Cardiac muscle cell (in vitro differentiated cells and primary cell): ENCODE measurements around the gene RING1. TPM values are rescaled to one million over a fixed set of nuclear protein-coding genes. Genes with fewer than 3 reads are reported as not detected.

Experiments used
- DNase-seq, 2 donors: peaks; one replicate each; pipeline versions ENCODE4 v3.0.0 to v3.0.0-alpha.2; 2010 to 2017; ENCODE audit warnings: low read depth in 1 of 2, low spot score in 1 of 2
- H3K27ac ChIP-seq: fragments of 200-600 bp; sonication (generic); 2 replicates; pipeline ENCODE4 v1.5.1; 2016
- H3K27me3 ChIP-seq: fragments of 200-600 bp; sonication (generic); 2 replicates; pipeline ENCODE4 v1.6.0; 2016; ENCODE audit warnings: control low read depth
- H3K36me3 ChIP-seq: fragments of 200-600 bp; sonication (generic); 2 replicates; pipeline ENCODE4 v1.5.1; 2016; ENCODE audit warnings: control low read depth
- H3K4me1 ChIP-seq: fragments of 200-600 bp; sonication (generic); 2 replicates; pipeline ENCODE4 v1.8.1; 2017; ENCODE audit warnings: low read depth, mild to moderate bottlenecking, mixed run types
- H3K4me3 ChIP-seq: fragments of 200-600 bp; sonication (generic); 2 replicates; pipeline ENCODE4 v1.5.1; 2016; ENCODE audit warnings: mild to moderate bottlenecking
- H3K9me3 ChIP-seq: fragments of 200-600 bp; sonication (generic); 2 replicates; pipeline ENCODE4 v1.5.1; 2017; ENCODE audit warnings: low read depth, mild to moderate bottlenecking, control low read depth
- polyA plus RNA-seq: library from polyadenylated mRNA; unstranded; fragments of >200 nt; fragmentation: Nextera tagmentation; extraction: Ambion mirVana; gene quantifications from 2 replicates; pipeline ENCODE4 v1.2.1, GENCODE V29; 2016
- total RNA-seq: library from RNA; depleted of rRNA; stranded (reverse); fragments of >200 nt; gene quantifications from 2 replicates; pipeline ENCODE4 v1.2.3, GENCODE V29; 2016
- TF ChIP-seq, protein P1 (sequence below): IDR thresholded peaks from 2 replicates; pipeline ENCODE4 v1.5.1; 2012; ENCODE audit warnings: low read depth, mild to moderate bottlenecking, low read length

The RING1 gene
- total and polyA plus RNA-seq, 2 experiments from 2014 or later, result 37.0 to 42.1 TPM

DNA sequence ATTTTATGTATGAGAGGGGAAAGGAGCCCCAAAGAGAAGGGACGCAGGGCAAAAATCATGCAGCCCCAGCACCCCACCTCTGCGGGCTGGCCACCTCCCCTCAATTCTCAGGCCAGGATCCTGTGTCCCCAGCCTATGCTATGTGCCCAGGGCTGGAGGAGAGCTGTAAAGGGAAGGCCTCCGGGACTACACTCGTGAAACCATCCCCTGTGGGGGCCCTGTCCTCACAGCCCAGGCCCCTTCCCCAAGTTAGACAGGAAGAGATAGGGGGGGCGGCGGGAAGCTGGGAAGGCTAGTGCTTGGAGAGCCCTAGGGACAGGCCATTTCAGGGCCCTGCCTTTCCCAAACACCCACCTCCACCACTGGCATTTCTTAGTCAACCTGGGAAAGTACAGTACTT lies 14.7 kb upstream of the RING1 start:
- Histone ChIP-seq H3K36me3 (no peaks in the 10 kb centered on the region), H3K27me3 (no peaks in the 10 kb centered on the region), H3K4me1 (peaks cover 41% of the 10 kb centered on the region), H3K27ac (no peak overlapping the region), H3K9me3 (no peaks in the 10 kb centered on the region), H3K4me3 (no peak overlapping the region)
- TF ChIP-seq, protein P1, sequence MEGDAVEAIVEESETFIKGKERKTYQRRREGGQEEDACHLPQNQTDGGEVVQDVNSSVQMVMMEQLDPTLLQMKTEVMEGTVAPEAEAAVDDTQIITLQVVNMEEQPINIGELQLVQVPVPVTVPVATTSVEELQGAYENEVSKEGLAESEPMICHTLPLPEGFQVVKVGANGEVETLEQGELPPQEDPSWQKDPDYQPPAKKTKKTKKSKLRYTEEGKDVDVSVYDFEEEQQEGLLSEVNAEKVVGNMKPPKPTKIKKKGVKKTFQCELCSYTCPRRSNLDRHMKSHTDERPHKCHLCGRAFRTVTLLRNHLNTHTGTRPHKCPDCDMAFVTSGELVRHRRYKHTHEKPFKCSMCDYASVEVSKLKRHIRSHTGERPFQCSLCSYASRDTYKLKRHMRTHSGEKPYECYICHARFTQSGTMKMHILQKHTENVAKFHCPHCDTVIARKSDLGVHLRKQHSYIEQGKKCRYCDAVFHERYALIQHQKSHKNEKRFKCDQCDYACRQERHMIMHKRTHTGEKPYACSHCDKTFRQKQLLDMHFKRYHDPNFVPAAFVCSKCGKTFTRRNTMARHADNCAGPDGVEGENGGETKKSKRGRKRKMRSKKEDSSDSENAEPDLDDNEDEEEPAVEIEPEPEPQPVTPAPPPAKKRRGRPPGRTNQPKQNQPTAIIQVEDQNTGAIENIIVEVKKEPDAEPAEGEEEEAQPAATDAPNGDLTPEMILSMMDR, result no peak
- DNase-seq, result no peak

DNA sequence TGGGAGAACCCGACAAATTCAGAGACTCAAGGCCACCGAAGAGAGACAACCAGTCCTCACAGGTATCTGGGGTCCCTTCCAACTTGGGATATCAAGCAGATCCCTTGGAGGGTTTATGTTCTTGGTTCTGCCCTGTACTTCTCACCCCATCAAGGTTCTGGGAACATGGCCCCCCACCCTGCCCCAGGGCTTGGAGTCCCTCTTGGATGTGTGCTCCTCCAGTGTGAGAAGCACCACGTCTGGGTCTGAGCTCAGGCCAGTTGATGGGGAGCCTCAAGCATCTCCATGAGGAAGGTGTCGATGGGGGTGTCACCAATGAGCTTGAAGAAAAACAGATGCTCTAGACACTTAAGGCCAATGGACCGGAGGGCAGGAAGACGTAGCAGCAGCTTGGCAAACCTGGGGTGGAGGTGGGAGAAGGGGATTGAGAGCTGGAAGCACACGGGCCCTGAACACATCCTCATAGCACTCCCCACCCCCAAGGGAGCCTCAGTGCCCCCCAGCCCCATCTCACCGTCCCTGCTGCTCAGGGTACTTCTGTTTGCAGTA lies 13.8 kb upstream of the RING1 start:
- Histone ChIP-seq H3K4me3 (no peak overlapping the region), H3K27me3 (no peaks in the 10 kb centered on the region), H3K4me1 (peaks cover 41% of the 10 kb centered on the region), H3K9me3 (no peaks in the 10 kb centered on the region), H3K27ac (no peak overlapping the region), H3K36me3 (no peaks in the 10 kb centered on the region)
- peak in 1 of 2 donors; percentile 68 for DNase-seq
- TF ChIP-seq, protein P1, result no peak

DNA sequence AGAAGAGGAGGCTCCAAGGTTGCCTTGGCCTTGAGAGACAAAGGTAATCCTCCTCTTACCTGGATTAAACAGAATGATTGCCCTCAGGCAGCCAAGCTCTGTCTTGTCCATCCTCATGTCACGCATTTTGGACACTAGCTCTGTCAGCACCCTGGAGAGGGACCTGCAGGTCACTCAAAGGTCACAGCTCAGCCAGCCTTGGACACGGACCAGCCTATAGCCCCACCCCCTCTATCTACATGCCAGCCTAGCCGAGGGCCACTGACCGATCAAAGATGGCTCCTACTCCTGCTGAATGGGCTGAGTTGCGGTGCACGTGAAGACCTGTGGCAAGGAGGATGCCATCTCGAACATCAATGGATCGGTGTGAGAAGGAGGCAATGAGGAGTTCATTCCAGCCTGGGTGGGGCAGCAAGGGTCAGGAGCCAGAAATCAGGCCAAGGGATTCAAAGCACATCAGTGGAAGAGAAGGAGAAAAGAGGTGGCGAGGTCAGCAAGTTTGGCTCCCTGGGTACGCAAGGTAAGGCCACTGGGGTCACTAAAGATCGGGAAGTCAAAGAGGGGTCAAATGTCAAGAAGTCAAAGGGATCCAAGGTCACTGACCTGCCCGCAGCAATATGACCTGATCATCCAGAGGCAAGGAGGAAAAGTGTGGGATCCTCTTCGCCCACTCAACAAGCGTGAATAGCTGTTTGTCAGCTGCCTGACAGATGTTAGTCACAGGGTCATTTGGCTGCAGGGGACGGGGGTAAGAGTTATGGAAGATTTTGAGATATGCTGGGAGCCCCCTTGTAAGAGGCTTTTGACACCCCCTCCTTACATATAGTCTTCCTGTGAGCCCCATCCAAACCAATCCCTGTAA lies 12.8 kb upstream of the RING1 start:
- peak in 1 of 2 donors; percentile 78 for DNase-seq
- Histone ChIP-seq H3K27me3 (no peaks in the 10 kb centered on the region), H3K9me3 (no peaks in the 10 kb centered on the region), H3K4me3 (no peak overlapping the region), H3K36me3 (no peaks in the 10 kb centered on the region), H3K27ac (no peak overlapping the region), H3K4me1 (peaks cover 41% of the 10 kb centered on the region)
- TF ChIP-seq, protein P1, result no peak

DNA sequence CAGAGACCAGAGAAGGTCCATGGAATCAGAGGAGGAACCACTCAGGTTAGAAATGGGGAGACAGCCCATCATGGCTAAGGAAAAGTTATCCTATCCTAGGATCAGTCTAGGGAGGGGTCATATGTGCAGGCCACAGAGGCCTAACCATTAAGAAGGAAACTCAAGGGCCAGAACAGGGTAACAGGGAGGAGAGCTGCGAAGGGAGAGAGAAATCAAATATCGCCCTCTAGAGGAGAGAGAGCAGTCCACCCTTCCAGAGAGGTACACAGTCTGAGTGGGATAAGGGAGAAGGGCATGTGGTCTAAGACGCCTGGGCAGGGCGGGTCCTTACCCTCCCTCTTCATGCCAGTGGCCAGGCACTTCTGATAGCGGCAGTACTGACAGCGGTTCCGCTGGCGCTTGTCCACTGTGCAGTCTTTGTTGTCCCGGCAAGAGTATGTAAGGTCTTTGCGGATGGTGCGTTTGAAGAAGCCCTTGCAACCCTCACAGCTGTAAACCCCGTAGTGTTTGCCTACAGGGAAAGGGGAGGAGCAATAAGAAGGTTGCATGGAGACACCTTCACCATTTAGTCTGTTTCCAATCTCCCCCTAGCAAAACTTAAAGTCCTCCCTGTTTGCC lies 10.8 kb upstream of the RING1 start:
- TF ChIP-seq, protein P1, result peak; percentile 79
- DNase-seq, result peak; percentile 82
- H3K36me3 ChIP-seq, result peaks cover 8% of the 10 kb centered on the region

DNA sequence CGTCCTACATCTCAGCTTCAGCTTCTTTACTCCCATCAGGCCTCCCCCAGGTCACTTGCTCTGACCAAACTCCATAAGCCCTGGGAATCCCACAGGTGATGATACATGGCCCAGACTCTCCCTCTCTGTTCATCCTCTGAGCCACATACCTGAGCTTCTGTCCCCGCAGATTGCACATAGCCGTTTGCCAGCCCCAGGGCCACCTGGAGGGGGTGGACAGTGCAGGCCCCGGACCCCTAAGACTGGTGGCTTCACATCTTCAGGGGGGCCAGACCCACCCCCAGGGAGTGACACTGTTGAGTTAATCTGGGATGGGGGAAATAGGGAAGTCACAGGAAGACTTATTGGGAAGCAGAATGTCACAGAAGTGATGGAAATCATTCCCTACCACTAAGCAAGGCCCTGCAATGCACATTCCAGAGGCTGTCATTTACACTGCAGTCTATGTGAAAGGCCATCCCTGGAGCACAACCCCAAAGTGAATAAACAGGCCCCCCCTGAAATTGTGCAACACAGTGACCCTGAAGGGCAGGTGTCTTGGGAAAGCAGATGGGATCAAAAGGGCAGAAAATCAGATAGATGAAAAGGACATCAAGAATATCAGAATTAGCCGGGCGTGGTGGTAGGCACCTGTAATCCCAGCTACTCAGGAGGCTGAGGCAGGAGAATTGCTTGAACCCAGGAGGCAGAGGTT lies 10.0 kb upstream of the RING1 start:
- H3K27me3 ChIP-seq, result no peaks in the 10 kb centered on the region
- peaks cover 16% of the 10 kb centered on the region for H3K36me3 ChIP-seq
- H3K9me3 ChIP-seq, result no peaks in the 10 kb centered on the region
- no peak overlapping the region for H3K27ac ChIP-seq
- DNase-seq, result no peak
- TF ChIP-seq, protein P1, result no peak
- H3K4me3 ChIP-seq, result no peak overlapping the region
- H3K4me1 ChIP-seq, result peaks cover 36% of the 10 kb centered on the region

More for the DNA sequence above, 10.8 kb upstream of the RING1 start:
- no peak overlapping the region for H3K27ac ChIP-seq
- H3K4me1 ChIP-seq, result peaks cover 37% of the 10 kb centered on the region
- H3K27me3 ChIP-seq, result no peaks in the 10 kb centered on the region
- no peaks in the 10 kb centered on the region for H3K9me3 ChIP-seq
- no peak overlapping the region for H3K4me3 ChIP-seq
